ENCODE measurements around the gene CHRNA4. TPM values are rescaled to one million over a fixed set of nuclear protein-coding genes. Genes with fewer than 3 reads are reported as not detected.

The CHRNA4 gene
- polyA plus RNA-seq, 1 of the 3 experiments (the other 2 are of a cell fraction) = not detected

DNA sequence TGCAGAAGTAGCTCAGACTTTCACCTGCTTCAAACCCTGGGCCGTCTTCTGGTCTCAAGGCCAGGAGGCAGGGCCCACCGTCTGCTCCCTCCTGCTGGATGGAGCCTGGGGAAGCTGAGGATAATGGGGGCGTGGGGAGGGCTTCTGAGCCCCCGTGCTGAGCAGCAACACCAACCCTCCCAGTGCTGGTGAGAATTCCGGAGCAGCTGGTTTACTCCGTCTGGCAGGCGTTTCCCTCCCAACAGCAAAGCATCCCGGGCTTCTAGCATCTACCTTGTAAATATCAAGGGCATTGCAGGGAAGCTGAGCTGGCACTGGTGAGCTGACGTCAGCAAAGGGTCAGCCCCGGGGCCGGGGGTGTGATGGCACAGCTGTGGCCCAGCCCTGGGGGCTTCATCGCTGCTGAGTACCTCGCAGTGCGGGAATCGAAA, 16.8 kb upstream of the CHRNA4 start (continued):
- TF ChIP-seq, protein P1, sequence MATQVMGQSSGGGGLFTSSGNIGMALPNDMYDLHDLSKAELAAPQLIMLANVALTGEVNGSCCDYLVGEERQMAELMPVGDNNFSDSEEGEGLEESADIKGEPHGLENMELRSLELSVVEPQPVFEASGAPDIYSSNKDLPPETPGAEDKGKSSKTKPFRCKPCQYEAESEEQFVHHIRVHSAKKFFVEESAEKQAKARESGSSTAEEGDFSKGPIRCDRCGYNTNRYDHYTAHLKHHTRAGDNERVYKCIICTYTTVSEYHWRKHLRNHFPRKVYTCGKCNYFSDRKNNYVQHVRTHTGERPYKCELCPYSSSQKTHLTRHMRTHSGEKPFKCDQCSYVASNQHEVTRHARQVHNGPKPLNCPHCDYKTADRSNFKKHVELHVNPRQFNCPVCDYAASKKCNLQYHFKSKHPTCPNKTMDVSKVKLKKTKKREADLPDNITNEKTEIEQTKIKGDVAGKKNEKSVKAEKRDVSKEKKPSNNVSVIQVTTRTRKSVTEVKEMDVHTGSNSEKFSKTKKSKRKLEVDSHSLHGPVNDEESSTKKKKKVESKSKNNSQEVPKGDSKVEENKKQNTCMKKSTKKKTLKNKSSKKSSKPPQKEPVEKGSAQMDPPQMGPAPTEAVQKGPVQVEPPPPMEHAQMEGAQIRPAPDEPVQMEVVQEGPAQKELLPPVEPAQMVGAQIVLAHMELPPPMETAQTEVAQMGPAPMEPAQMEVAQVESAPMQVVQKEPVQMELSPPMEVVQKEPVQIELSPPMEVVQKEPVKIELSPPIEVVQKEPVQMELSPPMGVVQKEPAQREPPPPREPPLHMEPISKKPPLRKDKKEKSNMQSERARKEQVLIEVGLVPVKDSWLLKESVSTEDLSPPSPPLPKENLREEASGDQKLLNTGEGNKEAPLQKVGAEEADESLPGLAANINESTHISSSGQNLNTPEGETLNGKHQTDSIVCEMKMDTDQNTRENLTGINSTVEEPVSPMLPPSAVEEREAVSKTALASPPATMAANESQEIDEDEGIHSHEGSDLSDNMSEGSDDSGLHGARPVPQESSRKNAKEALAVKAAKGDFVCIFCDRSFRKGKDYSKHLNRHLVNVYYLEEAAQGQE (IDR thresholded peaks at IDR 0.05; ENCODE audit: low read depth, low read length) = no peak

DNA sequence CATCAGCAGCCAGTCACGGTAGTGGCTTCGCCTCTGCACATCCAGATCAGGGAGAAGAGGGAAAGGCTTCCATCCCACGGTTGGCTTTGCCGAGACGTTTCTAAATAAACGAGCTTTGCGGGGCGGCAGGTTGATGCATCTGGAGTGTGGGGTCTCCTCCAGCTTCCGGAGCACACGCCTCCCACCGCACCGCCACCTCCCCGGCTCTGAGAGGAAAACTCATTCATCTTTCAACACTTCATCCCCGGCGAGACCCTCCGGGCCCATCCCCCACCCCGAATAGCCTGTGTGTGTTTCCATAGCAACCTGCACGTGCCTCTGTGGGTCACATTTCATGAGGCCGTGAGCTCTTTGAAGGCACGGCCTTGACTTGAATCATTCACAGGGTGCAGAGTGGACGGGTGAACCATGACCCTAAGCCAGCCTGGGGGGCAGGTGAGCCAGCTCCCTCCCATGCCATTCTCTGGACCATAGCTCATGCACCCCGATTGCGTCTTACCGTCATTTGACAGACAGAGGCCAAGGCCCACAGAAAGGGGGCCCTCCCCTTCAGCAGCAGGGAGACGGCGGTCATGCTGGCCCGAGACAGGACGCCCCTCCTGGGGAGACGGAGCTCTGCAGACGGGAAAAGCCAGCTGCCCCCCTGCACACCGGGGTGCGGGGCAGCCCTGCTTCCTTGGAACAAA, 16.2 kb upstream of the CHRNA4 start:
- no peaks in the 10 kb centered on the region for H3K9me3 ChIP-seq
- H3K9ac ChIP-seq = no peak overlapping the region
- no peak overlapping the region for H3K4me2 ChIP-seq
- no peaks in the 10 kb centered on the region for H3F3A ChIP-seq (replicated peaks; ENCODE audit: insufficient read depth)
- POLR2A ChIA-PET = no interaction called here
- WGBS (ENCODE audit: low lambda C conversion rate) = 57% methylated on average over 22 of the region's 32 CpGs
- no peak overlapping the region for H2AFZ ChIP-seq (ENCODE audit: low read depth)
- TF ChIP-seq POLR2AphosphoS5 (IDR thresholded peaks at IDR 0.05; ENCODE audit: low read depth, low read length) (no peak), NRF1 (IDR thresholded peaks at IDR 0.05; ENCODE audit: low read depth, low read length) (no peak), EZH2phosphoT487 (IDR thresholded peaks at IDR 0.05; ENCODE audit: borderline replicate concordance, low read depth) (no peak), EP300 (IDR thresholded peaks at IDR 0.05; ENCODE audit: borderline replicate concordance in 1 of 2, low read depth in 1 of 2, low read length in 1 of 2) (no peak), ELF1 (IDR thresholded peaks at IDR 0.05) (no peak), RFX5 (IDR thresholded peaks at IDR 0.05; ENCODE audit: low read length) (no peak), FOXM1 (IDR thresholded peaks at IDR 0.05; ENCODE audit: low read depth) (no peak), GABPA (IDR thresholded peaks at IDR 0.05; ENCODE audit: low read depth) (no peak), FOSL2 (IDR thresholded peaks at IDR 0.05; ENCODE audit: borderline replicate concordance, low read depth) (no peak), TAF1 (IDR thresholded peaks at IDR 0.05; ENCODE audit: borderline replicate concordance, low read depth, low read length) (no peak), NFIC (IDR thresholded peaks at IDR 0.05; ENCODE audit: borderline replicate concordance) (no peak), YY1 (IDR thresholded peaks at IDR 0.05; ENCODE audit: low read depth) (no peak), SMC3 (IDR thresholded peaks at IDR 0.05; ENCODE audit: low read depth, low read length) (no peak), JUND (IDR thresholded peaks at IDR 0.05) (no peak), MEF2A (IDR thresholded peaks at IDR 0.05; ENCODE audit: borderline replicate concordance, low read depth) (no peak), GATA2 (CRISPR knock-in tag; IDR thresholded peaks at IDR 0.05) (no peak), TCF12 (IDR thresholded peaks at IDR 0.05) (no peak)
- TF ChIP-seq, protein P2, sequence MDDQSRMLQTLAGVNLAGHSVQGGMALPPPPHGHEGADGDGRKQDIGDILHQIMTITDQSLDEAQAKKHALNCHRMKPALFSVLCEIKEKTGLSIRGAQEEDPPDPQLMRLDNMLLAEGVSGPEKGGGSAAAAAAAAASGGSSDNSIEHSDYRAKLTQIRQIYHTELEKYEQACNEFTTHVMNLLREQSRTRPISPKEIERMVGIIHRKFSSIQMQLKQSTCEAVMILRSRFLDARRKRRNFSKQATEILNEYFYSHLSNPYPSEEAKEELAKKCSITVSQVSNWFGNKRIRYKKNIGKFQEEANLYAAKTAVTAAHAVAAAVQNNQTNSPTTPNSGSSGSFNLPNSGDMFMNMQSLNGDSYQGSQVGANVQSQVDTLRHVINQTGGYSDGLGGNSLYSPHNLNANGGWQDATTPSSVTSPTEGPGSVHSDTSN (IDR thresholded peaks at IDR 0.05) = no peak
- TF ChIP-seq, protein P3, sequence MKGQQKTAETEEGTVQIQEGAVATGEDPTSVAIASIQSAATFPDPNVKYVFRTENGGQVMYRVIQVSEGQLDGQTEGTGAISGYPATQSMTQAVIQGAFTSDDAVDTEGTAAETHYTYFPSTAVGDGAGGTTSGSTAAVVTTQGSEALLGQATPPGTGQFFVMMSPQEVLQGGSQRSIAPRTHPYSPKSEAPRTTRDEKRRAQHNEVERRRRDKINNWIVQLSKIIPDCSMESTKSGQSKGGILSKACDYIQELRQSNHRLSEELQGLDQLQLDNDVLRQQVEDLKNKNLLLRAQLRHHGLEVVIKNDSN (IDR thresholded peaks at IDR 0.05; ENCODE audit: borderline replicate concordance, low read depth) = no peak
- no peak overlapping the region for H3K4me3 ChIP-seq (ENCODE audit: low read depth in 2 of 2, low read length in 1 of 2)
- H3K4me1 ChIP-seq (ENCODE audit: control insufficient read depth in 1 of 2, insufficient read depth in 2 of 2, low read depth in 1 of 2, low read length in 1 of 2) = no peaks in the 10 kb centered on the region; a peak in 1 of 4 replicates
- H3K79me2 ChIP-seq (ENCODE audit: insufficient read depth) = no peaks in the 10 kb centered on the region
- no peaks in the 10 kb centered on the region for H3K9me2 ChIP-seq
- no peaks in the 10 kb centered on the region for H4K20me1 ChIP-seq (ENCODE audit: insufficient read depth)
- H3K27me3 ChIP-seq (ENCODE audit: insufficient read depth) = no peaks in the 10 kb centered on the region
- CTCF ChIA-PET = interaction anchor here (0.8 to 10.6 kb wide), 10 partner anchors 10 to 321 kb away, joined by 3 to 460 read pairs (median 4); no protein-coding TSS in a partner anchor
- DNase-seq = no peak
- no peaks in the 10 kb centered on the region for H3K36me3 ChIP-seq (replicated peaks in 1 of 2; ENCODE audit: control insufficient read depth in 1 of 2, insufficient read depth in 2 of 2, low read length in 1 of 2)
- H3K27ac ChIP-seq (ENCODE audit: low read depth in 2 of 2, low read length in 1 of 2) = no peak overlapping the region

All from SK-N-SH (cell line).